ENCODE data around the gene NOTCH2. TPM values are rescaled to one million over a fixed set of nuclear protein-coding genes. Genes with fewer than 3 reads are reported as not detected.
"Not testable (repeated sequence)": the region's sequence is repeated elsewhere in the genome, so short reads cannot be mapped to it uniquely, and the experiment has no call there.

The NOTCH2 gene
- total and polyA plus RNA-seq, 3 donors from 2014 or later = 77.8 to 256 (median 173) TPM

GRCh38 chr1:119981986-119982815 is 87.3 kb downstream of the NOTCH2 start:
- Histone ChIP-seq H3K27ac (peak overlapping the region in 1 of 2 donors; percentile 13), H3K4me1 (peaks cover 40% of the 10 kb centered on the region), H3K27me3 (no peaks in the 10 kb centered on the region), H3K4me3 (no peak overlapping the region), H3K9me3 (no peaks in the 10 kb centered on the region), H3K36me3 (ENCODE audit: low read depth, missing control alignments) (no peaks in the 10 kb centered on the region)
- DNase-seq = peak; percentile 68
- TF ChIP-seq CTCF (IDR thresholded peaks at IDR 0.05) = no peak
- no peak for TF ChIP-seq POLR2A (IDR thresholded peaks at IDR 0.05)
- intact Hi-C loops (cut with DNase I; ENCODE audit: low total_unique reads) = no loop called here
- WGBS, 2 donors = 28 to 32% methylated on average over 1 of the region's 1 CpG

GRCh38 chr1:119981496-119981895 is 88.0 kb downstream of the NOTCH2 start:
- intact Hi-C loops (cut with DNase I; ENCODE audit: low total_unique reads) = no loop called here
- Histone ChIP-seq H3K27me3 (no peaks in the 10 kb centered on the region), H3K36me3 (ENCODE audit: low read depth, missing control alignments) (no peaks in the 10 kb centered on the region), H3K27ac (no peak overlapping the region), H3K9me3 (no peaks in the 10 kb centered on the region), H3K4me3 (no peak overlapping the region), H3K4me1 (peaks cover 42% of the 10 kb centered on the region)
- DNase-seq = no peak
- 71 to 72% methylated on average over 5 of the region's 5 CpGs for WGBS, 2 donors
- TF ChIP-seq CTCF (IDR thresholded peaks at IDR 0.05) = no peak
- TF ChIP-seq POLR2A (IDR thresholded peaks at IDR 0.05) = no peak

- intact Hi-C loops (cut with DNase I; ENCODE audit: low total_unique reads) = no loop called here
- Histone ChIP-seq H3K4me3 (no peak overlapping the region), H3K9me3 (no peaks in the 10 kb centered on the region), H3K36me3 (ENCODE audit: low read depth, missing control alignments) (no peaks in the 10 kb centered on the region), H3K27ac (peak overlapping the region in 1 of 2 donors; percentile 39), H3K27me3 (no peaks in the 10 kb centered on the region), H3K4me1 (peaks cover 48% of the 10 kb centered on the region)
- no peak for DNase-seq
- WGBS, 2 donors = 44 to 57% methylated on average over 4 of the region's 4 CpGs
- TF ChIP-seq POLR2A (IDR thresholded peaks at IDR 0.05) (no peak), CTCF (IDR thresholded peaks at IDR 0.05) (no peak)
These were observed 91.4 kb downstream of the NOTCH2 start for GRCh38 chr1:119978018-119978505.

- H3K4me3 ChIP-seq; H3K9me3 ChIP-seq; H3K36me3 ChIP-seq (ENCODE audit: low read depth, missing control alignments); H3K27me3 ChIP-seq; intact Hi-C loops (cut with DNase I; ENCODE audit: low total_unique reads); DNase-seq: not testable (repeated sequence)
- peaks cover 43% of the 10 kb centered on the region for H3K4me1 ChIP-seq
- H3K27ac ChIP-seq = peak overlapping the region; percentile 23 to 39
- 84 to 93% methylated on average over 8 of the region's 8 CpGs for WGBS, 2 donors
These were observed 92.2 kb downstream of the NOTCH2 start for GRCh38 chr1:119977113-119977736.

GRCh38 chr1:119975582-119976254 is 93.7 kb downstream of the NOTCH2 start:
- H3K27me3 ChIP-seq; H3K9me3 ChIP-seq; intact Hi-C loops (cut with DNase I; ENCODE audit: low total_unique reads); H3K36me3 ChIP-seq (ENCODE audit: low read depth, missing control alignments); H3K4me3 ChIP-seq: not testable (repeated sequence)
- Histone ChIP-seq H3K27ac (peak overlapping the region in 1 of 2 donors; percentile 5), H3K4me1 (peaks cover 32% of the 10 kb centered on the region)
- WGBS, 2 donors = 55 to 66% methylated on average over 5 of the region's 5 CpGs
- peak; percentile 67 for DNase-seq
